GM21723 (cell line): Measurements from ENCODE around the gene LRRC58.
"Not testable (repeated sequence)": the region's sequence is repeated elsewhere in the genome, so short reads cannot be mapped to it uniquely, and the experiment has no call there.

Experiments
- ATAC-seq: cut with Tn5 transposase; IDR thresholded peaks from one replicate; pipeline ENCODE4 v1.9.1; 2021; ENCODE audit warnings: mild to moderate bottlenecking, moderate library complexity; ENCODE audit not compliant: unreplicated experiment

The LRRC58 gene

GRCh38 chr3:120341658-120342346 lies 7.4 kb downstream of the LRRC58 start:
- ATAC-seq: no peak

- no peak for ATAC-seq
Measured at GRCh38 chr3:120339362-120339761, 9.8 kb downstream of the LRRC58 start.

GRCh38 chr3:120338517-120338916 lies 10.6 kb downstream of the LRRC58 start:
- ATAC-seq: no peak

- no peak for ATAC-seq
Measured at GRCh38 chr3:120332646-120333045, 16.5 kb downstream of the LRRC58 start.

- no peak for ATAC-seq
Measured at GRCh38 chr3:120331076-120331475, 18.1 kb downstream of the LRRC58 start.

- ATAC-seq: no peak
Measured at GRCh38 chr3:120326784-120327183, 22.4 kb downstream of the LRRC58 start.

- ATAC-seq: no peak
Measured at GRCh38 chr3:120324190-120324589, 25.0 kb downstream of the LRRC58 start.

GRCh38 chr3:120323761-120324160 lies 25.4 kb downstream of the LRRC58 start:
- ATAC-seq: not testable (repeated sequence)

- no peak for ATAC-seq
Measured at GRCh38 chr3:120311863-120312794, 37.0 kb downstream of the LRRC58 start.

GRCh38 chr3:120306519-120307455 lies 42.4 kb downstream of the LRRC58 start:
- ATAC-seq: no peak

- no peak for ATAC-seq
Measured at GRCh38 chr3:120304616-120305015, 44.5 kb downstream of the LRRC58 start.

GRCh38 chr3:120302361-120302760 lies 46.8 kb downstream of the LRRC58 start:
- no peak for ATAC-seq

- no peak for ATAC-seq
Measured at GRCh38 chr3:120300971-120301370, 48.2 kb downstream of the LRRC58 start.

GRCh38 chr3:120299403-120299802 lies 49.8 kb downstream of the LRRC58 start:
- no peak for ATAC-seq

- no peak for ATAC-seq
Measured at GRCh38 chr3:120298996-120299395, 50.2 kb downstream of the LRRC58 start.

- not testable (repeated sequence) for ATAC-seq
Measured at GRCh38 chr3:120291552-120291951, 57.6 kb downstream of the LRRC58 start.

- ATAC-seq: no peak
Measured at GRCh38 chr3:120289636-120290035, 59.5 kb downstream of the LRRC58 start.

- no peak for ATAC-seq
Measured at GRCh38 chr3:120286465-120286864, 62.7 kb downstream of the LRRC58 start.

GRCh38 chr3:120285508-120285841 lies 63.7 kb downstream of the LRRC58 start:
- no peak for ATAC-seq

GRCh38 chr3:120284747-120285507 lies 64.2 kb downstream of the LRRC58 start, which contains the start of gene GPR156:
Gene GPR156 (minus strand): TSS chr3:120285222. CDS start chr3:120244098, 41,124 bp downstream.
- no peak for ATAC-seq
